HEK293T (cell line): Measurements from ENCODE around the gene FBXL3.

Experiments used
- CTCF ChIA-PET: fragments of 350-600 bp; formaldehyde crosslinking; extraction: SDS; loops from one replicate; lab custom pipeline; 2021; ENCODE audit warnings: antibody characterized with exemption, inconsistent platforms; lab: Yijun Ruan, JAX
- POLR2A ChIA-PET: fragments of 350-600 bp; formaldehyde crosslinking; extraction: SDS; loops from one replicate; lab custom pipeline; 2020; ENCODE audit warnings: antibody characterized with exemption, inconsistent platforms; lab: Yijun Ruan, JAX
- DNase-seq: peaks from one replicate; pipeline ENCODE4 v3.0.0; 2012; ENCODE audit warnings: mixed read lengths; ENCODE audit errors: extremely low spot score
- ARNT ChIP-seq: fragments of 450-650 bp; IDR thresholded peaks from 2 replicates; pipeline ENCODE4 v1.6.1; 2017; ENCODE audit warnings: mild to moderate bottlenecking
- BHLHE40 ChIP-seq: fragments of 450-650 bp; IDR thresholded peaks from 2 replicates; pipeline ENCODE4 v1.6.1; 2016; ENCODE audit warnings: mild to moderate bottlenecking, moderate library complexity, borderline replicate concordance
- CTBP1 ChIP-seq: fragments of 450-650 bp; IDR thresholded peaks from 2 replicates; pipeline ENCODE4 v1.6.1; 2016; ENCODE audit warnings: borderline replicate concordance
- ELF4 ChIP-seq: fragments of 450-650 bp; IDR thresholded peaks from 2 replicates; pipeline ENCODE4 v1.6.1; 2017; ENCODE audit warnings: antibody characterized with exemption
- FOXA1 ChIP-seq: fragments of 450-650 bp; IDR thresholded peaks from 2 replicates; pipeline ENCODE4 v1.6.1; 2016; ENCODE audit warnings: mild to moderate bottlenecking
- FOXK2 ChIP-seq: fragments of 450-650 bp; IDR thresholded peaks from 2 replicates; pipeline ENCODE4 v1.6.1; 2016; ENCODE audit warnings: mild to moderate bottlenecking
- FOXM1 ChIP-seq: fragments of 450-650 bp; IDR thresholded peaks from 2 replicates; pipeline ENCODE4 v1.6.1; 2017; ENCODE audit warnings: mild to moderate bottlenecking, borderline replicate concordance
- HDGF ChIP-seq: fragments of 450-650 bp; IDR thresholded peaks from 2 replicates; pipeline ENCODE4 v1.6.1; 2017; ENCODE audit warnings: antibody characterized with exemption, borderline replicate concordance
- L3MBTL2 ChIP-seq: fragments of 450-650 bp; conservative IDR thresholded peaks from 2 replicates; pipeline ENCODE4 v1.6.1; 2016; ENCODE audit warnings: mild to moderate bottlenecking
- LEF1 ChIP-seq: fragments of 450-650 bp; IDR thresholded peaks from 2 replicates; pipeline ENCODE4 v1.6.1; 2017; ENCODE audit warnings: mild to moderate bottlenecking, borderline replicate concordance
- NFRKB ChIP-seq: fragments of 450-650 bp; IDR thresholded peaks from 2 replicates; pipeline ENCODE4 v1.6.1; 2016; ENCODE audit warnings: mild to moderate bottlenecking, moderate library complexity
- PKNOX1 ChIP-seq: fragments of 450-650 bp; IDR thresholded peaks from 2 replicates; pipeline ENCODE4 v1.6.1; 2016
- SP1 ChIP-seq: fragments of 450-650 bp; IDR thresholded peaks from 2 replicates; pipeline ENCODE4 v1.6.1; 2017
- SUZ12 ChIP-seq: fragments of 450-650 bp; IDR thresholded peaks from 2 replicates; pipeline ENCODE4 v1.6.1; 2016; ENCODE audit warnings: mild to moderate bottlenecking
- TARDBP ChIP-seq: fragments of 450-650 bp; IDR thresholded peaks from 2 replicates; pipeline ENCODE4 v1.6.1; 2016
- ZNF384 ChIP-seq: fragments of 450-650 bp; IDR thresholded peaks from 2 replicates; pipeline ENCODE4 v1.6.1; 2016

Gene FBXL3

GRCh38 chr13:77033717-77034302 lies 6.9 kb upstream of the FBXL3 start:
- CTCF ChIA-PET = no interaction called here
- TF ChIP-seq NFRKB = no peak
- TF ChIP-seq SUZ12 = no peak
- TF ChIP-seq BHLHE40 = no peak
- TF ChIP-seq FOXK2 = no peak
- no peak for TF ChIP-seq LEF1
- no peak for TF ChIP-seq HDGF
- no peak for TF ChIP-seq TARDBP
- TF ChIP-seq FOXA1 = no peak
- TF ChIP-seq CTBP1 = no peak
- TF ChIP-seq SP1 = no peak
- no peak for TF ChIP-seq L3MBTL2
- no peak for DNase-seq
- POLR2A ChIA-PET = no interaction called here

- CTCF ChIA-PET = no interaction called here
- TF ChIP-seq TARDBP (no peak), PKNOX1 (no peak), HDGF (no peak), NFRKB (no peak), SP1 (no peak), FOXK2 (no peak), FOXA1 (no peak), CTBP1 (no peak), ELF4 (no peak), L3MBTL2 (no peak), SUZ12 (no peak)
- DNase-seq = no peak
- POLR2A ChIA-PET = no interaction called here
Observed at GRCh38 chr13:77031656-77032243, 4.8 kb upstream of the FBXL3 start.

- ChIA-PET CTCF (no interaction called here), POLR2A (no interaction called here)
- TF ChIP-seq NFRKB (no peak), HDGF (no peak), SUZ12 (no peak), FOXA1 (no peak), FOXM1 (no peak), TARDBP (no peak), FOXK2 (no peak), L3MBTL2 (no peak), ARNT (no peak), SP1 (no peak), ZNF384 (no peak), ELF4 (no peak), LEF1 (no peak), PKNOX1 (no peak), BHLHE40 (no peak), CTBP1 (no peak)
- DNase-seq = no peak
Observed at GRCh38 chr13:77029436-77029835, 2.5 kb upstream of the FBXL3 start.

GRCh38 chr13:77028202-77028601 lies 1.2 kb upstream of the FBXL3 start:
- TF ChIP-seq PKNOX1 (peak; percentile 71), CTBP1 (no peak), BHLHE40 (no peak)
- ChIA-PET POLR2A (interaction anchor here (1.1 to 3.1 kb wide), 3 partner anchors 14 to 29 kb away, joined by 3 to 21 read pairs (median 13); no protein-coding TSS in a partner anchor), CTCF (interaction anchor here (0.8 kb wide), 1 partner anchor 48 kb away, joined by 3 read pairs; no protein-coding TSS in a partner anchor)
- DNase-seq = peak; percentile 34

GRCh38 chr13:77026255-77026860 lies 601 bp downstream of the FBXL3 start:
- DNase-seq = peak; percentile 80
- ChIA-PET POLR2A (interaction anchor here (0.5 to 3.1 kb wide), 30 partner anchors 10 to 1417 kb away, joined by 3 to 21 read pairs (median 4); partner anchors contain the start of genes CLN5, KCTD12, MYCBP2 and SLAIN1), CTCF (interaction anchor here (0.6 to 1.5 kb wide), 4 partner anchors 9 to 46 kb away, joined by 3 to 5 read pairs (median 4); no protein-coding TSS in a partner anchor)
- peak; percentile 81 for TF ChIP-seq L3MBTL2
- TF ChIP-seq ARNT = peak; percentile 54; the same call in 1 of the 2 replicates
- TF ChIP-seq CTBP1 = no peak
- TF ChIP-seq FOXM1 = no peak
- peak; percentile 83 for TF ChIP-seq PKNOX1
- TF ChIP-seq FOXK2 = peak; percentile 91
